GM18508 (cell line): ENCODE measurements around the gene USP1.

ENCODE experiments used
- ATAC-seq: cut with Tn5 transposase; IDR thresholded peaks from one replicate; pipeline ENCODE4 v1.9.1; 2021; ENCODE audit warnings: moderate number of reproducible peaks; ENCODE audit not compliant: insufficient read depth, unreplicated experiment

Gene USP1, protein sequence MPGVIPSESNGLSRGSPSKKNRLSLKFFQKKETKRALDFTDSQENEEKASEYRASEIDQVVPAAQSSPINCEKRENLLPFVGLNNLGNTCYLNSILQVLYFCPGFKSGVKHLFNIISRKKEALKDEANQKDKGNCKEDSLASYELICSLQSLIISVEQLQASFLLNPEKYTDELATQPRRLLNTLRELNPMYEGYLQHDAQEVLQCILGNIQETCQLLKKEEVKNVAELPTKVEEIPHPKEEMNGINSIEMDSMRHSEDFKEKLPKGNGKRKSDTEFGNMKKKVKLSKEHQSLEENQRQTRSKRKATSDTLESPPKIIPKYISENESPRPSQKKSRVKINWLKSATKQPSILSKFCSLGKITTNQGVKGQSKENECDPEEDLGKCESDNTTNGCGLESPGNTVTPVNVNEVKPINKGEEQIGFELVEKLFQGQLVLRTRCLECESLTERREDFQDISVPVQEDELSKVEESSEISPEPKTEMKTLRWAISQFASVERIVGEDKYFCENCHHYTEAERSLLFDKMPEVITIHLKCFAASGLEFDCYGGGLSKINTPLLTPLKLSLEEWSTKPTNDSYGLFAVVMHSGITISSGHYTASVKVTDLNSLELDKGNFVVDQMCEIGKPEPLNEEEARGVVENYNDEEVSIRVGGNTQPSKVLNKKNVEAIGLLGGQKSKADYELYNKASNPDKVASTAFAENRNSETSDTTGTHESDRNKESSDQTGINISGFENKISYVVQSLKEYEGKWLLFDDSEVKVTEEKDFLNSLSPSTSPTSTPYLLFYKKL

DNA sequence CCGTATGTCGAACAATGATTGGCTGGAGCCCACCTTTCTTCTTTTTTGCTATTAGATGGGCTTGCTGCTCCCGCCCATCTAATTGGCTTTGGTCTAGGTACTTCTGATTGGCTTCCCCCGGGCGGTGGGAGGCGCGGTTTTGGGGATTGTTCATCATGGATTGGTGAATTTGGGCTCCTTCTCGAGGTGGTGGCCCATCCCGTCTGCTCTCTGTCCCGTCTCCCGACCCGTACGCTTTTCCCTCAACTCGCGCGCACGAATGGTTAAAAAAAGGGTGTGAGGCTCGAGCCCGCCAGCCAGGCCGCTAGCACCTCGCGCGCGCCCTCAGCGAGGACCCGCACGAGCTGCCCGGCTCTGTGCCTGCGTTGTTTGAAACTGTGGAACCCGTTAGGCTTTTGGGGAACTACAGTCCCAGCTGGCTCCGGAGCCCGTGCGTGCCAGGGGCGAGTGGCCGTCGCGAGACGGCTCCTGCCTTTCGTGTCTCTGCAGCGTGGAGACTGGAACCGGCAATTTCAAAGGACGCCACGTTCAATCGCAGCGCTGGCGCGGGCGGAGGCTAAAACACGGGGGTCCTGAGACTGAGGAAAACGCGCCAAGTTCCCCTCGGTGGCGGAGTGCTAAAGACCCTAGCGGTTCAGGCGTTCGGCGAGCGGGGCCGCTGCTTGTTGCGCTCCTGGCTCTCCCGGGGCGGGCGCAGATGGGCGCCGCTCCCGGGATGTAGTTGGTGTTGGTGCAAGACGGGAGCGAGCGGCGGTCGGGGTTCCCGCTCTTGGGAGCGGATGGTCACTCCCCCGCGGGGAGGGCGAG is at the start of gene USP1:
Gene USP1 (plus strand): TSS at position 584 of the 807 bp plus-strand sequence. CDS start 2,819 bp downstream, outside the sequence.
- peak; percentile 72 for ATAC-seq

- ATAC-seq: no peak
Observed at GRCh38 chr1:62389531-62389930, 47.3 kb upstream of the USP1 start.

GRCh38 chr1:62390071-62390470 is 46.8 kb upstream of the USP1 start:
- no peak for ATAC-seq

GRCh38 chr1:62391369-62391971 is 45.4 kb upstream of the USP1 start:
- ATAC-seq: no peak

DNA sequence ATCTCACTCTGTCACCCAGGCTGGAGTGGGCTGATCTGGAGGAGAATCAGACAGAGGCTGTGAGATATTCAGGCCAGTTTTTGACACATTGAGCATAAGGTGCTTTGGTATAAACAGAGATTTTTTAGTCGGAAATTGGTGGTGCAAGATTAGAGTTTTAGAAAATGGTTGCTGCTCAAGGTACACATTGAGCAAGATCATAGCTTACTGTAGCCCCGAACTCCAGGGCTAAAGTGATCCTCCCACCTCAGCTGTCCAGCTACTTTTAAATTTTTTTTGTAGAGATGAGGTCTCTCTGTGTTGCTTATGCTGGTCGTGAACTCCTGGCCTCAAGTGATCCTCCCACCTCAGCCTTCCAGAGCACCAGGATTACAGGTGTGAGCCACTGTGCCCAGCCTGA is 43.9 kb upstream of the USP1 start:
- no peak for ATAC-seq

- ATAC-seq: no peak
Observed at GRCh38 chr1:62394646-62395045, 42.2 kb upstream of the USP1 start.

GRCh38 chr1:62395291-62395690 is 41.6 kb upstream of the USP1 start:
- no peak for ATAC-seq

GRCh38 chr1:62396871-62397270 is 40.0 kb upstream of the USP1 start:
- no peak for ATAC-seq

- no peak for ATAC-seq
Observed at GRCh38 chr1:62397301-62397700, 39.5 kb upstream of the USP1 start.

DNA sequence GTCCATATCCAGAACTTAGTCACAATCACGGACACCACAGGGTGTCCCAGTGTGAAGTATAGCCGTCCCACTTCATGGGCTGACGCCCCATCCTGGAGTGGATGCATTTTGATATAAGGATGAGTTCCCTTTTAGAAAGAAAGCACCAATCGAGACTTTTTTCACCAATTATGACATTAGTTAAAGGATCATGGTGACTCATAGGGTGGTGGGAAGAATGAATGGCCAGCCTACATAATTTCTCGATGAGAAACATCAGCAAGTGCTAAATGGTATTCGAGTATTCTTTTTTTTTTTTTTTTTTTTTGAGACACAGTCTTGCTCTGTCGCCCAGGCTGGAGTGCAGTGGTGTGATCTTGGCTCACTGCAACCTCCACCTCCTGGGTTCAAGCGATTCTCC is 38.5 kb upstream of the USP1 start:
- no peak for ATAC-seq

DNA sequence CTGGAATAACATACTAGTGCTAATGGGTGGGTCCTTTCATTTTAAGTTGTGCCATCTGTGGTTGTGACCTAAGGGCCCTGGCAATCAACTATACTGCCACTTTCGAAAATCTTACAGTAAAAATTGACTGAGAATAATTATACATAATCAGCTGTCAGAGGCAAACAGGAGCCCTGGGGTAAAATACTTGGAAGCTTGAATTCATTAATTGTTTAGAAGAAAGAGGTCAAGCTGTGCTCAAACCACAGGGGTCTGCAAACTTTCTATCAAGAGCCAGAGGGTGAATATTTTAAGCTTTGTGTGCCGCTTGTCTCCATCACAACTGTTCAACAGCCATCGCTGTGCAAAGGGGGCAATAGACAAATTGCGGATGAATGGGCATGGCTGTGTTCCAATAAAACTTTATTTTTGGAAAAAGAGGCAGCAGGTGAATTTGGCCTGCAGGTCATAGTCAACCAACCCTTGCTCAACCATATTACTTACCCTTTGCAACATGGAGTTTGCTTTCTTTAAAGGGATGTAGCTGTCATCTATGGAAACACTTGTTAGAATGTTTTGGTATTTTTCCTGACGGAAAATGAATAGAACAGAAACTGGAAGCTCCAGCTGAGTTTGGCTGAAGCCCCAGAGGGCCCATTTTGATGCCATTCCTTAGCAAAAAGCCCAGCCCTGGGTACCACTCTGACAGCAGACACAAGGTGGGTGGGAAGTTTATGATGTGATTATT is 35.7 kb upstream of the USP1 start:
- ATAC-seq: no peak

DNA sequence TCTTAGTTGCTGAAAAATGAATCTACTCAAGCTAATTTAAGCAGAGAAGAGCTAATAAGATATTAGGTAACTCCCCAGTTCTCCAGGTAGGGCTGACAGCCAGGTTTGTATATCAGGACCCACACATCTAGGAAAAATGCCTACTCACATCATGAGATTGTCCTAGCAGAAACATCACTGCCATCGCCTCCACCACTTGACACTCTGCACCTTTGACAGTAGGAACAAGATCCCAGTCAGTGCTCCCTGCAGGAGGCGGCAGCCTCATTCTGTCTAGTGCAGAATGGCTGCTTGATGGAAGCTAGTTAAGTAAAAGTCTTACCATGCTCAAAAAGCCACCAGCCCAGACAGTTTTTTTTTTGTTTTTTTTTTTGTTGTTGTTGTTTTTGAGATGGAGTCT is 31.6 kb upstream of the USP1 start:
- no peak for ATAC-seq

GRCh38 chr1:62406576-62406975 is 30.3 kb upstream of the USP1 start:
- ATAC-seq: no peak

DNA sequence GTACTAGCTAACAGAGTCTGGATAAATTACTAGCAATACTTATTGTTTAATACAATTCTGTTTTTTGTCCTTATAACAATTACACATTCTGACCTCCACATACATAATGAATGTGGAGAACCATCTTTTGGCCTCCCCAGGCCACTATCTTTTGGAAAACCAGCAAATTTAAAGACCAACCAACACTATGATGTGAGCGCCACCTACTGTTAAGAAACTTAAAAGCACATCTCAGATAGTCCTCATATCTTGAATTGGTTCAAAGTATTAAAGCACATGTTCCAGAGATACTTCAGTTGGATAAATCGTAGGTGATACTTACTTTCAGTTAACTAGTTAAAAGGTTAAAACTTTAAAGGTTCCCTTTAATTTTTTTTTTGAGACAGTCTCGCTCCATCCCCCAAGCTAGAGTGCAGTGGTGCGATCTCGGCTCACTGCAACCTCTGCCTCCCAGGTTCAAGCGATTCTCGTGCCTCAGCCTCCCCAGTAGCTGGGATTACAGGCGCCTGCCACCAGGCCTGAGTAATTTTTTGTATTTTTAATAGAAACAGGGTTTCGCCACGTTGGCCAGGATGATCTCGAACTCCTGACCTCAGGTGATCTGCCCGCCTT is 29.3 kb upstream of the USP1 start:
- ATAC-seq: no peak

- ATAC-seq: no peak
Observed at GRCh38 chr1:62415687-62416086, 21.2 kb upstream of the USP1 start.

GRCh38 chr1:62417351-62417999 is 19.4 kb upstream of the USP1 start:
- ATAC-seq: no peak

DNA sequence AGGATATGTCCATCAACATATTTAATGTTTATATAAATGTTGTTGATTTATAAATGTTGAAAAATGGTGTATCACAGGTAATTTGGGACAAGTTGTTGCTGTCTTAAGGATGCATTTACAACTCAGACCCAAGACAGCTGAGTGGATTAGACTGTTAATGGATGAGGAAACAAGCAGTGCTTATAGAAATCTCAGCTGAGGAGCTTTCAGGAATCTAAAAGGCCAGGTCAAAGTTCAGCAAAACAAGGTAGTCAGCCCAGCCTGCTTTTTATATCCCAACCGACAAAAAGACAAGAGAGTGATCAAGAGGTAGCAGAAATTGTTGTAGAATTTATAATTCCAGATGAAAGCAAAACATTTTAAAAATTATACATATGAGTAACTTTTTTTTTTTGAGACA is 16.6 kb upstream of the USP1 start:
- no peak for ATAC-seq

DNA sequence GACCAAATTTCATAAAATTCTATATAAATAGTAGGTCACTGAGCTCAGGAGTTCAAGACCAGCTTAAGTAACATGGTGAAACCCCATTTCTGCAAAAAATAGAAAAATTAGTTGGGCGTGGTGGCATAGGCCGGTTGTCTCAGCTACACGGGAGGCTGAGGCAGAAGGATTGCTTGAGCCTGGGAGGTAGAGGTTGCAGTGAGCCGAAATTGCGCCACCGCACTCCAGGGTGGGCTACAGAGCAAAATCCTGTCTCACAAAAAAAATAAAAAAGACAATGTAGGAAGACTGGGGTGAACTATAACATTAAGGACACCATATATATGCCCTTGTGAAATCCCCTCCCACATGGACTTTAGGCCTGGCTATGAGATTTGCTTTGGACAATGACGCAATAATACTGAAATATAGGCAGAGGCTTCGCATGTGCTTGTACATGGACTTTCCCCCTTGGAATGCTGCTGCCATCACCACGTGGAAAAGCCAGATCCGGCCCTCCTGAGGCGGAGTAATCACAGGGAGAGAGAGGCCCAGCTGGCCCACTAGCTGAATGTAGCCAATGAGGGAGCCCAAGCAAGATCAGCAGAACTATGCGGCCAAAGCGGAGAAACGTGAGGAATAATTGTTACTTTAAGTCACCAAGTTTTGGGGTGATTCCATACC is 13.1 kb upstream of the USP1 start:
- ATAC-seq: no peak
